ENCODE data around the gene MYB. TPM values are rescaled to one million over a fixed set of nuclear protein-coding genes. Genes with fewer than 3 reads are reported as not detected.
"Not testable (repeated sequence)": the region's sequence is repeated elsewhere in the genome, so short reads cannot be mapped to it uniquely, and the experiment has no call there.

MYB gene
- total and polyA plus RNA-seq, 2 experiments from 2014 or later = 0.17 to 0.36 TPM

DNA sequence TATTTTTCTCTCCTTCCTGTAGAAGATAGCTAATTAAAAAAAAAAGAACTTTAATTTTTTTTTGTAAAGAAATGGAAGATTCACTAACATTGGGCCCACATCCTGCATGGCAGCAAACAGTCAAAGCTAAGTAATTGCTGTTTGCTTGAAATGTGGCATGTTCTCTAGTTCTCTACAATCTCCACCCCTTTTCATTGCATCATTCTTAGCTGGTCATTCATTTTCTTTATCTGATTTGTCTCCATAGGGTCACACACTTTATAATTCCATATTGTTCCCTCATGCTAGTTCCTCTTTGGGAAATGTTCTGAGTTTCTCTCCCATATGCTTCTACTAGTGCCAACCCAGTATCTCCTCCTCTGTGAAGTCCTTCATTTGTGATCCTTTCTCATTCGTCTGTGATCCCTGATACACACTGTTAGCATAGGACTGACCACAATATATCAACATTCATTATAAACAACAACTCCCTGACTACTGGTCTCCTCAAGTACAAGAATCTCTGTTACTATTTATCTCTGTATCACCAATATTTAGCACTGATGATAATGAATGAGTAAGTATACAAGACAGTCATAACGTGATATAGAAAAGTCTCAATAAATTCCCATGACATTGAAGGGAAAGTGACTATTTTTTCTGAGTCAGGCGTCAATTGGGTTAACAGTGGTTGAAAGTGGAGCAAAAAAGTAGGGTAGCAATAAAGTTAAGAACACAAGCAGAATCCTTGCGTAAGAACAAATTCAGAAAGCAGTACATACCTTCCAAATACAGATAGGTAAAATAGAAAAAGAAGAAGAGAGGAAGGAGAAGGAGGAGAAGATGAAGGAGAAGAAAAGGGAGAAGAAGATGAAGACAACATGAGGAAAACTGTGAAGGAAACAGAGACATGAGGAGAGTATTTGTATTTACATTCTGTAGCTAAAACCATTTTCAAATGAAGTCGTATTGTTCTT is 33.2 kb upstream of the MYB start:
- Histone ChIP-seq H3K79me2 (no peaks in the 10 kb centered on the region), H3K9me3 (ENCODE audit: low read depth) (no peaks in the 10 kb centered on the region), H3K4me1 (ENCODE audit: insufficient read depth) (no peaks in the 10 kb centered on the region), H3K9me2 (replicated peaks; ENCODE audit: insufficient read depth) (no peaks in the 10 kb centered on the region), H3K4me2 (no peak overlapping the region), H3K4me3 (no peak overlapping the region), H3K27me3 (no peaks in the 10 kb centered on the region), H3K27ac (no peak overlapping the region), H4K20me1 (ENCODE audit: insufficient read depth, poor library complexity, severe bottlenecking) (no peaks in the 10 kb centered on the region), H3K36me3 (replicated peaks; ENCODE audit: insufficient read depth, low read depth) (no peaks in the 10 kb centered on the region), H2AFZ (no peak overlapping the region)
- TF ChIP-seq EZH2phosphoT487 (IDR thresholded peaks at IDR 0.05; ENCODE audit: low read depth, severe bottlenecking, unreplicated experiment) = no peak
- no peak for TF ChIP-seq EZH2 (IDR thresholded peaks at IDR 0.05; ENCODE audit: borderline replicate concordance)
- TF ChIP-seq, protein P1, sequence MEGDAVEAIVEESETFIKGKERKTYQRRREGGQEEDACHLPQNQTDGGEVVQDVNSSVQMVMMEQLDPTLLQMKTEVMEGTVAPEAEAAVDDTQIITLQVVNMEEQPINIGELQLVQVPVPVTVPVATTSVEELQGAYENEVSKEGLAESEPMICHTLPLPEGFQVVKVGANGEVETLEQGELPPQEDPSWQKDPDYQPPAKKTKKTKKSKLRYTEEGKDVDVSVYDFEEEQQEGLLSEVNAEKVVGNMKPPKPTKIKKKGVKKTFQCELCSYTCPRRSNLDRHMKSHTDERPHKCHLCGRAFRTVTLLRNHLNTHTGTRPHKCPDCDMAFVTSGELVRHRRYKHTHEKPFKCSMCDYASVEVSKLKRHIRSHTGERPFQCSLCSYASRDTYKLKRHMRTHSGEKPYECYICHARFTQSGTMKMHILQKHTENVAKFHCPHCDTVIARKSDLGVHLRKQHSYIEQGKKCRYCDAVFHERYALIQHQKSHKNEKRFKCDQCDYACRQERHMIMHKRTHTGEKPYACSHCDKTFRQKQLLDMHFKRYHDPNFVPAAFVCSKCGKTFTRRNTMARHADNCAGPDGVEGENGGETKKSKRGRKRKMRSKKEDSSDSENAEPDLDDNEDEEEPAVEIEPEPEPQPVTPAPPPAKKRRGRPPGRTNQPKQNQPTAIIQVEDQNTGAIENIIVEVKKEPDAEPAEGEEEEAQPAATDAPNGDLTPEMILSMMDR (IDR thresholded peaks at IDR 0.05; ENCODE audit: poor library complexity) = no peak
- WGBS (ENCODE audit: low lambda C conversion rate, missing lambda C conversion rate) = 91% methylated on average over 5 of the region's 5 CpGs
- DNase-seq (ENCODE audit: low spot score) = no peak

DNA sequence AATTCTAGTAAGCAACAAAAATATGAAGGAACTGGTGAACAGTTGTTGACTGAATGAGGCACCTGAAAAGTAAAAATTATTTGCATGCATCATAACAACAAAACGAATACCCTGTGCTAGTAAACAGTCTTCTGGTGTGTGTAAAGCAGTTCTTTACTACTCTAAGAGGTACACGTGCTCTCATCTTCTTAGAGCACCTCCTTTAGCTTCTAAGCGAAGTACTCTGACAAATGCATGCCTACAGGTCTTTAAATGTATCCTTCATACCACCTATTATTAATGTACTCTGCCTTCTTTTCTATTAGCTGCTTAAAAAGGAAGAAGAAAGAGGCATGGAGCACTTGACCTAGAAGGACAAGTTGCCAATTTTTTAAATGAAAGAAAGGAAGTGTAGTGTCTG is 32.2 kb upstream of the MYB start:
- 83% methylated on average over 3 of the region's 3 CpGs for WGBS (ENCODE audit: low lambda C conversion rate, missing lambda C conversion rate)

DNA sequence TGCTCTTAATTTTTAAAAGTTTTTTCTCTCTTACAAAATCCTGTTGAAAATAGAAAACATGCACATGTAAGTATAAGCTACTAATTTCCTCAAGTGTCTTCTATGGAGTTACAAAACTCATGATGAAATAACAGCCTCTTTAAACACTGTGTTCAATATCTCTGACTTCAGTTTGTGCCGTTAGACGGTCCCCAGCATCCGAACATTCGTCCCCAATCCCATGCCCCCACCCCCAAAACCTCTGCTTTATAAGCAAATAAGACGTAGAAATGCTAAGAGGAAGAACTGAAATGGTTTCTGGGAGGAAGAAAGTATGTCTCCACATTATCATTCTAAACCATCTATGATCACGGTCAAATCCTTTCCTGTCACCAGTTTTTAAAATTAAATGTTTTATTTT is 31.7 kb upstream of the MYB start:
- H4K20me1 ChIP-seq (ENCODE audit: insufficient read depth, poor library complexity, severe bottlenecking) = no peaks in the 10 kb centered on the region
- H2AFZ ChIP-seq = no peak overlapping the region
- 90% methylated on average over 6 of the region's 6 CpGs for WGBS (ENCODE audit: low lambda C conversion rate, missing lambda C conversion rate)
- no peaks in the 10 kb centered on the region for H3K36me3 ChIP-seq (replicated peaks; ENCODE audit: insufficient read depth, low read depth)
- H3K9me2 ChIP-seq (replicated peaks; ENCODE audit: insufficient read depth) = no peaks in the 10 kb centered on the region
- H3K4me1 ChIP-seq (ENCODE audit: insufficient read depth) = no peaks in the 10 kb centered on the region
- H3K4me3 ChIP-seq = no peak overlapping the region
- H3K4me2 ChIP-seq = no peak overlapping the region
- no peaks in the 10 kb centered on the region for H3K9me3 ChIP-seq (ENCODE audit: low read depth)
- no peaks in the 10 kb centered on the region for H3K79me2 ChIP-seq
- H3K27me3 ChIP-seq = no peaks in the 10 kb centered on the region
- no peak overlapping the region for H3K27ac ChIP-seq
- TF ChIP-seq, protein P1 (IDR thresholded peaks at IDR 0.05; ENCODE audit: poor library complexity) = no peak
- TF ChIP-seq EZH2 (IDR thresholded peaks at IDR 0.05; ENCODE audit: borderline replicate concordance) = no peak
- TF ChIP-seq EZH2phosphoT487 (IDR thresholded peaks at IDR 0.05; ENCODE audit: low read depth, severe bottlenecking, unreplicated experiment) = no peak
- no peak for DNase-seq (ENCODE audit: low spot score)

More for the DNA sequence above, 32.2 kb upstream of the MYB start:
- no peaks in the 10 kb centered on the region for H3K36me3 ChIP-seq (replicated peaks; ENCODE audit: insufficient read depth, low read depth)
- H3K9me3 ChIP-seq (ENCODE audit: low read depth) = no peaks in the 10 kb centered on the region
- no peak overlapping the region for H3K4me3 ChIP-seq
- H3K79me2 ChIP-seq = no peaks in the 10 kb centered on the region
- no peak overlapping the region for H3K4me2 ChIP-seq
- no peak overlapping the region for H3K27ac ChIP-seq
- DNase-seq (ENCODE audit: low spot score) = no peak
- no peaks in the 10 kb centered on the region for H4K20me1 ChIP-seq (ENCODE audit: insufficient read depth, poor library complexity, severe bottlenecking)
- no peaks in the 10 kb centered on the region for H3K9me2 ChIP-seq (replicated peaks; ENCODE audit: insufficient read depth)
- TF ChIP-seq, protein P1 (IDR thresholded peaks at IDR 0.05; ENCODE audit: poor library complexity) = no peak
- TF ChIP-seq EZH2phosphoT487 (IDR thresholded peaks at IDR 0.05; ENCODE audit: low read depth, severe bottlenecking, unreplicated experiment) = no peak
- TF ChIP-seq EZH2 (IDR thresholded peaks at IDR 0.05; ENCODE audit: borderline replicate concordance) = no peak
- H3K4me1 ChIP-seq (ENCODE audit: insufficient read depth) = no peaks in the 10 kb centered on the region
- no peak overlapping the region for H2AFZ ChIP-seq
- no peaks in the 10 kb centered on the region for H3K27me3 ChIP-seq

DNA sequence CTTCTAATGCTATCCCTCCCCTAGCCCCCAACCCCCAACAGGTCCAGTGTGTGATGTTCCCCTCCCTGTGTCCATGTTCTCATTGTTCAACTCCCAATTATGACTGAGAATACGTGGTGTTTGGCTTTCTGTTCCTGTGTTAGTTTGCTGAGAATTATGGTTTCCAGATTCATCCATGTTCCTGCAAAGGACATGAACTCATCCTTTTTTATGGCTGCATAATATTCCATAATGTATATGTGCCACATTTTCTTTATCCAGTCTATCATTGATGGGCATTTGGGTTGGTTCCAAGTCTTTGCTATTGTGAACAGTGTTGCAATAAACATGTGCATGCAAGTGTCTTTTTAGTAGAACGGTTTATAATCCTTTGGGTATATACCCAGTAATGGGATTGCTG is 30.6 kb upstream of the MYB start:
- H3K4me1 ChIP-seq (ENCODE audit: insufficient read depth); H3K9me3 ChIP-seq (ENCODE audit: low read depth); H3K4me3 ChIP-seq; H3K36me3 ChIP-seq (replicated peaks; ENCODE audit: insufficient read depth, low read depth); H3K27ac ChIP-seq; H3K9me2 ChIP-seq (replicated peaks; ENCODE audit: insufficient read depth); H3K4me2 ChIP-seq; DNase-seq (ENCODE audit: low spot score); H3K79me2 ChIP-seq; H3K27me3 ChIP-seq; H4K20me1 ChIP-seq (ENCODE audit: insufficient read depth, poor library complexity, severe bottlenecking); H2AFZ ChIP-seq: not testable (repeated sequence)
- 97% methylated on average over 2 of the region's 2 CpGs for WGBS (ENCODE audit: low lambda C conversion rate, missing lambda C conversion rate)

DNA sequence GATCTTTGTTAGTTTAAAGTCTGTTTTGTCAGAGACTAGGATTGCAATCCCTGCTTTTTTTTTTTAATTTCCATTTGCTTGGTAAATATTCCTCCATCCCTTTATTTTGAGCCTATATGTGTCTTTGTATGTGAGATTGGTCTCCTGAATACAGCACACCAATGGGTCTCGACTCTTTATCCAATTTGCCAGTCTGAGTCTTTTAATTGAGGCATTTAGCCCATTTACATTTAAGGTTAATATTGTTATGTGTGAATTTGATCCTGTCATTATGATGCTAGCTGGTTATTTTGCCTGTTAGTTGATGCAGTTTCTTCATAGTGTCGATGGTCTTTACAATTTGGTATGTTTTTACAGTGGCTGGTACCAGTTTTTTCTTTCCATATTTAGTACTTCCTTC is 27.0 kb upstream of the MYB start:
- H3K4me2 ChIP-seq; H3K9me2 ChIP-seq (replicated peaks; ENCODE audit: insufficient read depth); H3K79me2 ChIP-seq; H3K27me3 ChIP-seq; H2AFZ ChIP-seq; H3K36me3 ChIP-seq (replicated peaks; ENCODE audit: insufficient read depth, low read depth); H3K9me3 ChIP-seq (ENCODE audit: low read depth); H3K27ac ChIP-seq; H3K4me1 ChIP-seq (ENCODE audit: insufficient read depth); H3K4me3 ChIP-seq; H4K20me1 ChIP-seq (ENCODE audit: insufficient read depth, poor library complexity, severe bottlenecking); DNase-seq (ENCODE audit: low spot score): not testable (repeated sequence)
- 100% methylated on average over 2 of the region's 2 CpGs for WGBS (ENCODE audit: low lambda C conversion rate, missing lambda C conversion rate)

All from hepatocyte (in vitro differentiated cells).